PFSK-1 (cell line): ENCODE results near the gene TRHDE.

Experiments used
- POLR2AphosphoS5 ChIP-seq: IDR thresholded peaks from 2 replicates; pipeline ENCODE4 v1.6.1; 2012; ENCODE audit warnings: low read depth, mild to moderate bottlenecking, control low read depth, low read length, moderate library complexity
- SIN3A ChIP-seq: IDR thresholded peaks from 2 replicates; pipeline ENCODE4 v1.6.1; 2012; ENCODE audit warnings: mild to moderate bottlenecking, low read length, moderate library complexity, borderline replicate concordance; ENCODE audit not compliant: insufficient read depth
- TF ChIP-seq, protein P1 (sequence below), 2 experiments: IDR thresholded peaks; 2 replicates each; pipeline versions ENCODE4 v1.6.1 to v1.8.0; 2011 to 2012; ENCODE audit warnings: low read depth in 2 of 2, low read length in 2 of 2, control low read depth in 1 of 2, inconsistent platforms in 1 of 2, mild to moderate bottlenecking in 1 of 2, moderate library complexity in 1 of 2; ENCODE audit not compliant: insufficient read depth in 1 of 2

DNA sequence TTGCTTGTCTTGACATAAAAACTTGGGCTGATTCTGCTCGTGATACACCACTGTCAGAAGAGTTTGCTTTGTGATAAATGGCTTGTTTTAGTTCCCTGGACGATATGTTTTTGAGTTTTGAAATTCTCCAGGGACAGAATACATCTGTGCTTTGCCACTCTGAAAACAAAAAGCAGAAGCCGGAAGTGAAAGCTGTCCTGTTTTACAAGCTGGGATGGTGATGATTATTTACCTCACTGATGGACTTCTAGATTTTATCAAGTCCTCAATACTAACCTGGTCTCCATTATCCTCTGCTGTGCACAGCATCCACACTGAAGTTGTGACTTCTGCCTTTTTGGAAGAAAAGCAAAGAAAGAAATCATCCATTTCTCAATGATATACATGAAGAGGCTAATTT, 251.6 kb downstream of the TRHDE start:
- TF ChIP-seq POLR2AphosphoS5 (no peak), SIN3A (no peak)
- TF ChIP-seq, protein P1, sequence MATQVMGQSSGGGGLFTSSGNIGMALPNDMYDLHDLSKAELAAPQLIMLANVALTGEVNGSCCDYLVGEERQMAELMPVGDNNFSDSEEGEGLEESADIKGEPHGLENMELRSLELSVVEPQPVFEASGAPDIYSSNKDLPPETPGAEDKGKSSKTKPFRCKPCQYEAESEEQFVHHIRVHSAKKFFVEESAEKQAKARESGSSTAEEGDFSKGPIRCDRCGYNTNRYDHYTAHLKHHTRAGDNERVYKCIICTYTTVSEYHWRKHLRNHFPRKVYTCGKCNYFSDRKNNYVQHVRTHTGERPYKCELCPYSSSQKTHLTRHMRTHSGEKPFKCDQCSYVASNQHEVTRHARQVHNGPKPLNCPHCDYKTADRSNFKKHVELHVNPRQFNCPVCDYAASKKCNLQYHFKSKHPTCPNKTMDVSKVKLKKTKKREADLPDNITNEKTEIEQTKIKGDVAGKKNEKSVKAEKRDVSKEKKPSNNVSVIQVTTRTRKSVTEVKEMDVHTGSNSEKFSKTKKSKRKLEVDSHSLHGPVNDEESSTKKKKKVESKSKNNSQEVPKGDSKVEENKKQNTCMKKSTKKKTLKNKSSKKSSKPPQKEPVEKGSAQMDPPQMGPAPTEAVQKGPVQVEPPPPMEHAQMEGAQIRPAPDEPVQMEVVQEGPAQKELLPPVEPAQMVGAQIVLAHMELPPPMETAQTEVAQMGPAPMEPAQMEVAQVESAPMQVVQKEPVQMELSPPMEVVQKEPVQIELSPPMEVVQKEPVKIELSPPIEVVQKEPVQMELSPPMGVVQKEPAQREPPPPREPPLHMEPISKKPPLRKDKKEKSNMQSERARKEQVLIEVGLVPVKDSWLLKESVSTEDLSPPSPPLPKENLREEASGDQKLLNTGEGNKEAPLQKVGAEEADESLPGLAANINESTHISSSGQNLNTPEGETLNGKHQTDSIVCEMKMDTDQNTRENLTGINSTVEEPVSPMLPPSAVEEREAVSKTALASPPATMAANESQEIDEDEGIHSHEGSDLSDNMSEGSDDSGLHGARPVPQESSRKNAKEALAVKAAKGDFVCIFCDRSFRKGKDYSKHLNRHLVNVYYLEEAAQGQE (IDR thresholded peaks at IDR 0.05; ENCODE audit: insufficient read depth in 1 of 2, low read depth in 2 of 2, low read length in 2 of 2): no peak
